Progenitor cell of endocrine pancreas (in vitro differentiated cells): ENCODE measurements around the gene DDX5. TPM values are rescaled to one million over a fixed set of nuclear protein-coding genes. Genes with fewer than 3 reads are reported as not detected.

Source experiments
- DNase-seq: peaks from one replicate; pipeline ENCODE4 v3.0.0; 2021; ENCODE audit warnings: low spot score; ENCODE audit not compliant: unreplicated experiment
- H3K27ac Mint-ChIP-seq: 2 replicates; pipeline ENCODE4 v1.8.0; 2021; ENCODE audit warnings: mild to moderate bottlenecking, moderate library complexity, mixed read lengths
- H3K27me3 Mint-ChIP-seq: 2 replicates; pipeline ENCODE4 v1.8.0; 2021; ENCODE audit warnings: mixed read lengths
- H3K36me3 Mint-ChIP-seq: 2 replicates; pipeline ENCODE4 v1.8.0; 2022; ENCODE audit warnings: mixed read lengths; ENCODE audit not compliant: insufficient read depth
- H3K4me1 Mint-ChIP-seq: 2 replicates; pipeline ENCODE4 v1.8.0; 2021; ENCODE audit warnings: low read depth, mixed read lengths
- H3K4me3 Mint-ChIP-seq: 2 replicates; pipeline ENCODE4 v1.8.0; 2021; ENCODE audit warnings: low read depth, mild to moderate bottlenecking, moderate library complexity, mixed read lengths
- H3K9me3 Mint-ChIP-seq: 2 replicates; pipeline ENCODE4 v1.8.0; 2021; ENCODE audit warnings: low read depth, mixed read lengths
- CTCF ChIP-seq: fragments of 200-600 bp; sonication (generic); IDR thresholded peaks from one replicate; pipeline ENCODE4 v1.5.0; 2021; ENCODE audit warnings: antibody characterized with exemption, mild to moderate bottlenecking; ENCODE audit not compliant: unreplicated experiment
- long read RNA-seq: library from polyadenylated mRNA; unstranded; transcript quantifications from one replicate; pipeline ENCODE4 v2.0.0, GENCODE V29; 2020
- total RNA-seq: library from RNA; stranded (reverse); gene quantifications from 2 replicates; pipeline ENCODE4 v1.2.1, GENCODE V29; 2021

Gene DDX5
- total RNA-seq = 918 and 925 TPM in 2 replicates
- long read RNA-seq, transcript DDX5-201 (13 exons, 2,554 nt) = major isoform, 5,329 of 6,146 reads
- long read RNA-seq, transcript DDX5-215 (12 exons, 3,558 nt) = minor isoform, 21 of 6,146 reads
- long read RNA-seq, partial matches to known transcripts = 487 of 6,146 reads
- long read RNA-seq, other reads (novel, unspliced or antisense) = 302 of 6,146 reads

GRCh38 chr17:64506201-64506575 is at the start of gene DDX5:
Gene DDX5 (minus strand): TSS chr17:64506289. CDS start chr17:64506119, 170 bp downstream.
- peak within 1 kb of the TSS; percentile 98 for H3K4me3 Mint-ChIP-seq
- TF ChIP-seq CTCF = no peak
- H3K9me3 Mint-ChIP-seq = no peaks in the 10 kb centered on the region
- H3K4me1 Mint-ChIP-seq = peaks cover 32% of the 10 kb centered on the region
- DNase-seq = peak; percentile 97
- H3K27me3 Mint-ChIP-seq = no peaks in the 10 kb centered on the region
- H3K36me3 Mint-ChIP-seq = peaks cover 47% of the 10 kb centered on the region
- H3K27ac Mint-ChIP-seq = peak within 1 kb of the TSS; percentile 100

- peaks cover 8% of the 10 kb centered on the region for H3K36me3 Mint-ChIP-seq
- no peak overlapping the region for H3K27ac Mint-ChIP-seq
- H3K4me1 Mint-ChIP-seq = no peaks in the 10 kb centered on the region
Observed at GRCh38 chr17:64555281-64555680, 49.2 kb upstream of the DDX5 start.

GRCh38 chr17:64554028-64554637 is 48.0 kb upstream of the DDX5 start:
- no peak for TF ChIP-seq CTCF
- no peaks in the 10 kb centered on the region for H3K9me3 Mint-ChIP-seq
- DNase-seq = no peak
- H3K27me3 Mint-ChIP-seq = no peaks in the 10 kb centered on the region
- no peak overlapping the region for H3K4me3 Mint-ChIP-seq
- H3K36me3 Mint-ChIP-seq = peaks cover 8% of the 10 kb centered on the region
- H3K4me1 Mint-ChIP-seq = no peaks in the 10 kb centered on the region
- H3K27ac Mint-ChIP-seq = no peak overlapping the region

More at GRCh38 chr17:64555281-64555680, 49.2 kb upstream of the DDX5 start:
- no peaks in the 10 kb centered on the region for H3K9me3 Mint-ChIP-seq
- no peaks in the 10 kb centered on the region for H3K27me3 Mint-ChIP-seq
- DNase-seq = no peak
- TF ChIP-seq CTCF = no peak
- no peak overlapping the region for H3K4me3 Mint-ChIP-seq

GRCh38 chr17:64551461-64551860 is 45.4 kb upstream of the DDX5 start:
- peaks cover 10% of the 10 kb centered on the region for H3K36me3 Mint-ChIP-seq

GRCh38 chr17:64547319-64547718 is 41.2 kb upstream of the DDX5 start:
- H3K4me1 Mint-ChIP-seq = no peaks in the 10 kb centered on the region
- no peaks in the 10 kb centered on the region for H3K9me3 Mint-ChIP-seq
- H3K27ac Mint-ChIP-seq = no peak overlapping the region
- no peak overlapping the region for H3K4me3 Mint-ChIP-seq
- peaks cover 16% of the 10 kb centered on the region for H3K36me3 Mint-ChIP-seq
- no peak for DNase-seq
- TF ChIP-seq CTCF = no peak
- H3K27me3 Mint-ChIP-seq = no peaks in the 10 kb centered on the region

More at GRCh38 chr17:64551461-64551860, 45.4 kb upstream of the DDX5 start:
- no peak for DNase-seq
- Mint-ChIP-seq H3K4me3 (no peak overlapping the region), H3K4me1 (no peaks in the 10 kb centered on the region), H3K27me3 (no peaks in the 10 kb centered on the region), H3K9me3 (no peaks in the 10 kb centered on the region), H3K27ac (peak overlapping the region; percentile 43)
- TF ChIP-seq CTCF = no peak
